Caco-2 (cell line): ENCODE results near the gene ELMO1. TPM values are rescaled to one million over a fixed set of nuclear protein-coding genes. Genes with fewer than 3 reads are reported as not detected.

ENCODE experiments used
- BruUV-seq: library from RNA; stranded (reverse); fragments of 400-500 nt; replicated peaks from 2 replicates; lab custom pipeline; 2021; lab: Mats Ljungman, UMichigan
- CTCF ChIA-PET: fragments of 300-600 bp; sonication (Branson Sonifier 250); formaldehyde crosslinking; loops from one replicate; lab custom pipeline; 2022; ENCODE audit warnings: antibody characterized with exemption; lab: Charles Lee
- POLR2A ChIA-PET: fragments of 300-600 bp; sonication (Branson Sonifier 250); formaldehyde crosslinking; loops from one replicate; lab custom pipeline; 2022; ENCODE audit warnings: antibody characterized with exemption; lab: Charles Lee
- DNase-seq, 2 experiments: peaks; one replicate each; pipeline versions ENCODE4 v3.0.0 to v3.0.0-alpha.2; 2020 to 2022
- H3K27me3 ChIP-seq: replicated peaks from 2 replicates; pipeline ENCODE4 v1.6.0; 2011; ENCODE audit warnings: low read length; ENCODE audit not compliant: control insufficient read depth, insufficient read depth
- H3K36me3 ChIP-seq: 2 replicates; pipeline ENCODE4 v1.5.1; 2011; ENCODE audit warnings: low read length; ENCODE audit not compliant: control insufficient read depth, insufficient read depth
- H3K4me1 ChIP-seq: fragments of 250-450 bp; sonication (Bioruptor Pico); 2 replicates; pipeline ENCODE4 v1.5.1; 2020; ENCODE audit warnings: mild to moderate bottlenecking
- H3K4me3 ChIP-seq: 2 replicates; pipeline ENCODE4 v1.5.1; 2011; ENCODE audit warnings: low read depth, mild to moderate bottlenecking, control low read depth, low read length
- H3K9me3 ChIP-seq: fragments of 250-450 bp; sonication (Bioruptor Pico); 2 replicates; pipeline ENCODE4 v1.5.1; 2020; ENCODE audit warnings: mild to moderate bottlenecking, moderate library complexity
- H3K27ac Mint-ChIP-seq: one replicate; pipeline ENCODE4 v1.8.0; 2022; ENCODE audit warnings: mixed read lengths; ENCODE audit not compliant: unreplicated experiment
- H3K27me3 Mint-ChIP-seq: one replicate; pipeline ENCODE4 v1.8.0; 2022; ENCODE audit warnings: mixed read lengths; ENCODE audit not compliant: insufficient read depth, unreplicated experiment
- H3K36me3 Mint-ChIP-seq: one replicate; pipeline ENCODE4 v1.8.0; 2022; ENCODE audit warnings: mild to moderate bottlenecking, mixed read lengths; ENCODE audit not compliant: insufficient read depth, unreplicated experiment
- H3K4me1 Mint-ChIP-seq: one replicate; pipeline ENCODE4 v1.8.0; 2022; ENCODE audit warnings: low read depth, mixed read lengths; ENCODE audit not compliant: unreplicated experiment
- H3K4me3 Mint-ChIP-seq: one replicate; pipeline ENCODE4 v1.8.0; 2022; ENCODE audit warnings: mild to moderate bottlenecking, moderate library complexity, mixed read lengths; ENCODE audit not compliant: unreplicated experiment
- H3K9me3 Mint-ChIP-seq: one replicate; pipeline ENCODE4 v1.8.0; 2022; ENCODE audit warnings: mixed read lengths; ENCODE audit not compliant: unreplicated experiment
- intact Hi-C: fragments of 100-400 bp; cut with micrococcal nuclease; formaldehyde crosslinking; loops from one replicate; pipeline ENCODE4 v1.10.0; 2022; ENCODE audit not compliant: unreplicated experiment
- total RNA-seq: library from RNA; stranded (reverse); gene quantifications from 2 replicates; pipeline ENCODE4 v1.2.3, GENCODE V29; 2022
- TF ChIP-seq, protein P1 (sequence below), 2 experiments: fragments of 200-600 bp in 1 of 2; IDR thresholded peaks; 1 replicate in 1 of 2; 2 replicates in 1 of 2; pipeline versions ENCODE4 v1.5.1 to v1.8.0; 2011 to 2022; ENCODE audit warnings: antibody characterized with exemption in 1 of 2, control low read depth in 1 of 2, inconsistent platforms in 1 of 2, low read depth in 1 of 2, low read length in 1 of 2, mild to moderate bottlenecking in 1 of 2, moderate library complexity in 1 of 2; ENCODE audit not compliant: insufficient read depth in 1 of 2, severe bottlenecking in 1 of 2, unreplicated experiment in 1 of 2

ELMO1 gene
- total RNA-seq, 1 experiment from 2014 or later, result 0.14 TPM

DNA sequence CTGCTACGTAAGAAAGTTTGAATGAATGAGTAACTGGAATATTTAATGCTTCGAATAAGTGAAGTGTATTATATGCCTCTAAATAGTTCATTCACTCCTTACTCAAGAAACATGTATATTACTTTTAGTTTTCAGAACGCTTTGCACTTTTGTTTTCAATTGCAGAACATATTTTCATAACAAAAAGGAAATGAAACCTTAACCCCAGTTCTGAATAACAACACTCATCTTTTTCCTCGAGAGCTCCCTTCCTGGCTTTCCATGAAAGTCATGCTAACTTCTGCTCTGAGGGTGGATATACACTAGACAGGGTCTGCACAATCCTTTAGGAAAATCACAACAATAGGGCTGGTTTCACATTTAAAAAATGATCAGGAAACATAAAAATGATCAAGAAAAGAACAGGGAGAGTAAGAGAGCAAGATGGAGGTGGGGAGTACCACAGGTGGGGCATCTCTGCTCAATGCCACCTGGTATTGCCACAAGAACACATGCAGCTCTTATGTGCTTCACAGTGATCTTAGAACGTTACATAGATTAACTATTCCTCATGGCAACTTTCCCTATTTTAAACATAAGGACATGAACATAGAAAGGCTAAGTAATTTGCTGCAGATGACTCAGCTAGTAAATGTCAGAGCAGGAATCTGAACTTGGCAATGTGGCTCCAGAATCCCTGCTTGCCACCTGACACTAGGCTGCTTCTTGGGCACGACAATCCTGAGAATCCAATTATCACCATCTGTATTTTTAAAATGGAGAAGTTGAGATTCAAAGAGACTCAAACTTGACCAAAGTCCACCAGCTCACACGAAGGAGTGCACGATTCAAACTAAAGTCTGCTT is 504.9 kb downstream of the ELMO1 start:
- Mint-ChIP-seq H3K27me3 (no peaks in the 10 kb centered on the region), H3K36me3 (peaks cover under 1% of the 10 kb centered on the region), H3K27ac (no peak overlapping the region), H3K4me1 (peaks cover 16% of the 10 kb centered on the region), H3K9me3 (peaks cover 54% of the 10 kb centered on the region), H3K4me3 (no peak overlapping the region)
- peaks cover 28% of the 10 kb centered on the region for H3K4me1 ChIP-seq
- no peak overlapping the region for H3K4me3 ChIP-seq
- ChIA-PET CTCF (no interaction called here), POLR2A (no interaction called here)
- intact Hi-C loops, result no loop called here
- no peak for DNase-seq
- H3K36me3 ChIP-seq, result no peaks in the 10 kb centered on the region
- peaks cover 17% of the 10 kb centered on the region; the same call in 1 of the 2 replicates for H3K9me3 ChIP-seq
- H3K27me3 ChIP-seq, result no peaks in the 10 kb centered on the region
- TF ChIP-seq, protein P1, sequence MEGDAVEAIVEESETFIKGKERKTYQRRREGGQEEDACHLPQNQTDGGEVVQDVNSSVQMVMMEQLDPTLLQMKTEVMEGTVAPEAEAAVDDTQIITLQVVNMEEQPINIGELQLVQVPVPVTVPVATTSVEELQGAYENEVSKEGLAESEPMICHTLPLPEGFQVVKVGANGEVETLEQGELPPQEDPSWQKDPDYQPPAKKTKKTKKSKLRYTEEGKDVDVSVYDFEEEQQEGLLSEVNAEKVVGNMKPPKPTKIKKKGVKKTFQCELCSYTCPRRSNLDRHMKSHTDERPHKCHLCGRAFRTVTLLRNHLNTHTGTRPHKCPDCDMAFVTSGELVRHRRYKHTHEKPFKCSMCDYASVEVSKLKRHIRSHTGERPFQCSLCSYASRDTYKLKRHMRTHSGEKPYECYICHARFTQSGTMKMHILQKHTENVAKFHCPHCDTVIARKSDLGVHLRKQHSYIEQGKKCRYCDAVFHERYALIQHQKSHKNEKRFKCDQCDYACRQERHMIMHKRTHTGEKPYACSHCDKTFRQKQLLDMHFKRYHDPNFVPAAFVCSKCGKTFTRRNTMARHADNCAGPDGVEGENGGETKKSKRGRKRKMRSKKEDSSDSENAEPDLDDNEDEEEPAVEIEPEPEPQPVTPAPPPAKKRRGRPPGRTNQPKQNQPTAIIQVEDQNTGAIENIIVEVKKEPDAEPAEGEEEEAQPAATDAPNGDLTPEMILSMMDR (IDR thresholded peaks at IDR 0.05; ENCODE audit: insufficient read depth in 1 of 2, low read depth in 1 of 2, low read length in 1 of 2, severe bottlenecking in 1 of 2, unreplicated experiment in 1 of 2), result no peak
- BruUV-seq, result no TSS peak

DNA sequence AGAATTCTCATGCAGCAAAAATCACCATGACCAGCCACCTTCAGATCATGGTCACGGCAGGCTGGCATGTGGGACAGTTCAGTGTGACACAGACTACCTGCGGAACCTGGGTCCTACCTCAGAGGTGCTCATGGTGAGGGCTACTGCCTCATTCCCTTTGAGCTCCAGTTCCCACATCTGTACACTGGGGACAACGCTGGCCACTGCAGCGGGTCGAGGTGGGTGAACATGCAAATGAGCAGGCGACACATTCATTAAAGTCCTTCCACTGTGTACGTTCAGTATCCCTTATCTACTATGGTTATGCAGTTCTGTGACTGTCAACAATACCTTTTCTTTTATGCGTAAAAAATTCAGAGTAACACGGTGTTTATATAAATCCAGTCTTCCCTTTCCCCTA is 505.7 kb downstream of the ELMO1 start:
- TF ChIP-seq, protein P1 (IDR thresholded peaks at IDR 0.05; ENCODE audit: insufficient read depth in 1 of 2, low read depth in 1 of 2, low read length in 1 of 2, severe bottlenecking in 1 of 2, unreplicated experiment in 1 of 2), result no peak
- no TSS peak for BruUV-seq
- peaks cover 23% of the 10 kb centered on the region for H3K4me1 ChIP-seq
- no peaks in the 10 kb centered on the region for H3K27me3 ChIP-seq
- peaks cover 16% of the 10 kb centered on the region for H3K4me1 Mint-ChIP-seq
- POLR2A ChIA-PET, result no interaction called here
- H3K36me3 ChIP-seq, result no peaks in the 10 kb centered on the region
- no peak overlapping the region for H3K27ac Mint-ChIP-seq
- H3K4me3 ChIP-seq, result no peak overlapping the region
- no peak for DNase-seq
- no peak overlapping the region for H3K4me3 Mint-ChIP-seq
- CTCF ChIA-PET, result no interaction called here
- intact Hi-C loops, result no loop called here
- peaks cover 51% of the 10 kb centered on the region for H3K9me3 Mint-ChIP-seq
- H3K9me3 ChIP-seq, result peaks cover 24% of the 10 kb centered on the region
- no peaks in the 10 kb centered on the region for H3K36me3 Mint-ChIP-seq
- H3K27me3 Mint-ChIP-seq, result no peaks in the 10 kb centered on the region

DNA sequence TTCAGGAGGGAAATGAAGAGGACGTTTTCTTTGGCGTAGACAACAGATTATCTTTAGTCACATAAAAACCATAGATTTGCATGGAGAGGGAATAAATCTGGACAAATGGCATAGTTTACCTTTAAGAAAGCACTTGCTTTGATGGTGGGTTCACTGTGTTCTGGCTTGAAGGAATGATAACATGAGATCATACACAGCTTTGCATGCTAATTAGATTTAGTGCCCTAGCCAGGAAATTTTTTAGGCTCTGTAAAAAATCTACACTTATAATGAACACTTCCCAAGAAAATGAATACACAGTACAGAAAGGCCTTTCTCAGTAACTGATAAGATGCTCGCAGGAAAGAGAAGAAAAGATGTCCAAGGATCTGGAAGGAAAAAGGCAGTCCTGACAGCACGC is 506.1 kb downstream of the ELMO1 start:
- Histone ChIP-seq H3K9me3 (peaks cover 26% of the 10 kb centered on the region), H3K36me3 (no peaks in the 10 kb centered on the region), H3K4me3 (no peak overlapping the region), H3K4me1 (peaks cover 19% of the 10 kb centered on the region), H3K27me3 (no peaks in the 10 kb centered on the region)
- Mint-ChIP-seq H3K27me3 (no peaks in the 10 kb centered on the region), H3K27ac (no peak overlapping the region), H3K36me3 (no peaks in the 10 kb centered on the region), H3K9me3 (peaks cover 47% of the 10 kb centered on the region), H3K4me1 (peaks cover 13% of the 10 kb centered on the region), H3K4me3 (no peak overlapping the region)
- TF ChIP-seq, protein P1 (IDR thresholded peaks at IDR 0.05; ENCODE audit: insufficient read depth in 1 of 2, low read depth in 1 of 2, low read length in 1 of 2, severe bottlenecking in 1 of 2, unreplicated experiment in 1 of 2), result no peak
- POLR2A ChIA-PET, result no interaction called here
- no peak for DNase-seq
- CTCF ChIA-PET, result no interaction called here
- intact Hi-C loops, result no loop called here
- BruUV-seq, result no TSS peak
